Measurements from ENCODE around the gene NADSYN1. TPM values are rescaled to one million over a fixed set of nuclear protein-coding genes. Genes with fewer than 3 reads are reported as not detected.

NADSYN1 gene
- polyA plus RNA-seq, 1 donor from 2014 or later, result 66.9 TPM

- Histone ChIP-seq H3K27ac (ENCODE audit: low read length) (no peak overlapping the region), H3F3A (ENCODE audit: insufficient read depth, low read length, poor library complexity, severe bottlenecking) (no peaks in the 10 kb centered on the region), H3K9me3 (ENCODE audit: low read length) (no peaks in the 10 kb centered on the region), H3K4me2 (ENCODE audit: low read length) (no peak overlapping the region), H3K27me3 (ENCODE audit: insufficient read depth, low read depth, low read length) (no peaks in the 10 kb centered on the region), H3K36me3 (ENCODE audit: insufficient read depth, low read length) (no peaks in the 10 kb centered on the region), H3K9ac (ENCODE audit: low read length) (no peak overlapping the region), H2AFZ (ENCODE audit: low read depth, low read length) (no peak overlapping the region), H3K4me3 (ENCODE audit: low read length) (no peak overlapping the region), H4K20me1 (ENCODE audit: insufficient read depth) (no peaks in the 10 kb centered on the region), H3K79me2 (replicated peaks; ENCODE audit: insufficient read depth, low read length) (no peaks in the 10 kb centered on the region), H3K9me2 (ENCODE audit: insufficient read depth, low read length) (no peaks in the 10 kb centered on the region)
- TF ChIP-seq EZH2 (IDR thresholded peaks at IDR 0.05; ENCODE audit: borderline replicate concordance, insufficient read depth, low read length, poor library complexity, severe bottlenecking), result no peak
Observed at GRCh38 chr11:71406681-71407080, 46.3 kb upstream of the NADSYN1 start.

- no peak overlapping the region for H3K4me2 ChIP-seq (ENCODE audit: low read length)
Observed at GRCh38 chr11:71407356-71407755, 45.6 kb upstream of the NADSYN1 start.

DNA sequence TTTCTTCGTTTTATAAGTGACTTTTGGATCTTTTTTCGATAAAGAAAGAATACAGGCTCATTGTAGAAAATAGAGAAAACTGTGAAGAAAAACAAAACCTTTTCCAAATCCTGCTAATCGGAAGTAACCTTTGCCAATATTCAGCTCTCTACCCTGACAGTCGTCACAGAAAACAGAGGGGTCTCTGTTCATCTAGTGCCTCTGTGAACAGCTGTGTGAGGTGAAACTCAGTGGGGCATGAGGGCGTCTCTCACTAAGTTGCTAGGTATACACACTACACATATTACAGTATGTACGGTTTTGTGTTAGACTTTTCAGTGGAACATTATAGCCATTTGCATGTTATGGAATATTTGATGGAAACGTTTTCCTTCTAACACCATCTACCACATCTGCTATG, 44.2 kb upstream of the NADSYN1 start:
- no peaks in the 10 kb centered on the region for H4K20me1 ChIP-seq (ENCODE audit: insufficient read depth)
- H3K79me2 ChIP-seq (replicated peaks; ENCODE audit: insufficient read depth, low read length), result no peaks in the 10 kb centered on the region
- H3K9me2 ChIP-seq (ENCODE audit: insufficient read depth, low read length), result no peaks in the 10 kb centered on the region
- no peak overlapping the region for H3K4me2 ChIP-seq (ENCODE audit: low read length)
- no peak overlapping the region for H3K4me3 ChIP-seq (ENCODE audit: low read length)
- H3F3A ChIP-seq (ENCODE audit: insufficient read depth, low read length, poor library complexity, severe bottlenecking), result no peaks in the 10 kb centered on the region
- no peaks in the 10 kb centered on the region for H3K9me3 ChIP-seq (ENCODE audit: low read length)
- H3K36me3 ChIP-seq (ENCODE audit: insufficient read depth, low read length), result no peaks in the 10 kb centered on the region
- TF ChIP-seq MXI1 (conservative IDR thresholded peaks at IDR 0.05; ENCODE audit: poor library complexity, severe bottlenecking) (no peak), EP300 (conservative IDR thresholded peaks at IDR 0.05; ENCODE audit: poor library complexity, severe bottlenecking) (no peak), TAF1 (IDR thresholded peaks at IDR 0.05; ENCODE audit: low read depth) (no peak)
- TF ChIP-seq, protein P1, sequence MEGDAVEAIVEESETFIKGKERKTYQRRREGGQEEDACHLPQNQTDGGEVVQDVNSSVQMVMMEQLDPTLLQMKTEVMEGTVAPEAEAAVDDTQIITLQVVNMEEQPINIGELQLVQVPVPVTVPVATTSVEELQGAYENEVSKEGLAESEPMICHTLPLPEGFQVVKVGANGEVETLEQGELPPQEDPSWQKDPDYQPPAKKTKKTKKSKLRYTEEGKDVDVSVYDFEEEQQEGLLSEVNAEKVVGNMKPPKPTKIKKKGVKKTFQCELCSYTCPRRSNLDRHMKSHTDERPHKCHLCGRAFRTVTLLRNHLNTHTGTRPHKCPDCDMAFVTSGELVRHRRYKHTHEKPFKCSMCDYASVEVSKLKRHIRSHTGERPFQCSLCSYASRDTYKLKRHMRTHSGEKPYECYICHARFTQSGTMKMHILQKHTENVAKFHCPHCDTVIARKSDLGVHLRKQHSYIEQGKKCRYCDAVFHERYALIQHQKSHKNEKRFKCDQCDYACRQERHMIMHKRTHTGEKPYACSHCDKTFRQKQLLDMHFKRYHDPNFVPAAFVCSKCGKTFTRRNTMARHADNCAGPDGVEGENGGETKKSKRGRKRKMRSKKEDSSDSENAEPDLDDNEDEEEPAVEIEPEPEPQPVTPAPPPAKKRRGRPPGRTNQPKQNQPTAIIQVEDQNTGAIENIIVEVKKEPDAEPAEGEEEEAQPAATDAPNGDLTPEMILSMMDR (IDR thresholded peaks at IDR 0.05; ENCODE audit: poor library complexity, severe bottlenecking), result no peak
- no peak overlapping the region for H2AFZ ChIP-seq (ENCODE audit: low read depth, low read length)
- no peaks in the 10 kb centered on the region for H3K27me3 ChIP-seq (ENCODE audit: insufficient read depth, low read depth, low read length)
- no peak overlapping the region for H3K27ac ChIP-seq (ENCODE audit: low read length)
- no peak overlapping the region for H3K9ac ChIP-seq (ENCODE audit: low read length)

More at GRCh38 chr11:71407356-71407755, 45.6 kb upstream of the NADSYN1 start:
- no peak overlapping the region for H3K4me3 ChIP-seq (ENCODE audit: low read length)
- H3K27ac ChIP-seq (ENCODE audit: low read length), result no peak overlapping the region
- H3K9me3 ChIP-seq (ENCODE audit: low read length), result no peaks in the 10 kb centered on the region
- H2AFZ ChIP-seq (ENCODE audit: low read depth, low read length), result no peak overlapping the region
- H4K20me1 ChIP-seq (ENCODE audit: insufficient read depth), result no peaks in the 10 kb centered on the region
- TF ChIP-seq SMC3 (conservative IDR thresholded peaks at IDR 0.05; ENCODE audit: poor library complexity) (no peak), TAF1 (IDR thresholded peaks at IDR 0.05; ENCODE audit: low read depth) (no peak), EZH2 (IDR thresholded peaks at IDR 0.05; ENCODE audit: borderline replicate concordance, insufficient read depth, low read length, poor library complexity, severe bottlenecking) (no peak), MXI1 (conservative IDR thresholded peaks at IDR 0.05; ENCODE audit: poor library complexity, severe bottlenecking) (no peak), POLR2AphosphoS5 (IDR thresholded peaks at IDR 0.05) (no peak)
- TF ChIP-seq, protein P2, sequence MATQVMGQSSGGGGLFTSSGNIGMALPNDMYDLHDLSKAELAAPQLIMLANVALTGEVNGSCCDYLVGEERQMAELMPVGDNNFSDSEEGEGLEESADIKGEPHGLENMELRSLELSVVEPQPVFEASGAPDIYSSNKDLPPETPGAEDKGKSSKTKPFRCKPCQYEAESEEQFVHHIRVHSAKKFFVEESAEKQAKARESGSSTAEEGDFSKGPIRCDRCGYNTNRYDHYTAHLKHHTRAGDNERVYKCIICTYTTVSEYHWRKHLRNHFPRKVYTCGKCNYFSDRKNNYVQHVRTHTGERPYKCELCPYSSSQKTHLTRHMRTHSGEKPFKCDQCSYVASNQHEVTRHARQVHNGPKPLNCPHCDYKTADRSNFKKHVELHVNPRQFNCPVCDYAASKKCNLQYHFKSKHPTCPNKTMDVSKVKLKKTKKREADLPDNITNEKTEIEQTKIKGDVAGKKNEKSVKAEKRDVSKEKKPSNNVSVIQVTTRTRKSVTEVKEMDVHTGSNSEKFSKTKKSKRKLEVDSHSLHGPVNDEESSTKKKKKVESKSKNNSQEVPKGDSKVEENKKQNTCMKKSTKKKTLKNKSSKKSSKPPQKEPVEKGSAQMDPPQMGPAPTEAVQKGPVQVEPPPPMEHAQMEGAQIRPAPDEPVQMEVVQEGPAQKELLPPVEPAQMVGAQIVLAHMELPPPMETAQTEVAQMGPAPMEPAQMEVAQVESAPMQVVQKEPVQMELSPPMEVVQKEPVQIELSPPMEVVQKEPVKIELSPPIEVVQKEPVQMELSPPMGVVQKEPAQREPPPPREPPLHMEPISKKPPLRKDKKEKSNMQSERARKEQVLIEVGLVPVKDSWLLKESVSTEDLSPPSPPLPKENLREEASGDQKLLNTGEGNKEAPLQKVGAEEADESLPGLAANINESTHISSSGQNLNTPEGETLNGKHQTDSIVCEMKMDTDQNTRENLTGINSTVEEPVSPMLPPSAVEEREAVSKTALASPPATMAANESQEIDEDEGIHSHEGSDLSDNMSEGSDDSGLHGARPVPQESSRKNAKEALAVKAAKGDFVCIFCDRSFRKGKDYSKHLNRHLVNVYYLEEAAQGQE (IDR thresholded peaks at IDR 0.05; ENCODE audit: borderline replicate concordance), result no peak
- no peaks in the 10 kb centered on the region for H3K27me3 ChIP-seq (ENCODE audit: insufficient read depth, low read depth, low read length)
- no peaks in the 10 kb centered on the region for H3K36me3 ChIP-seq (ENCODE audit: insufficient read depth, low read length)
- H3K79me2 ChIP-seq (replicated peaks; ENCODE audit: insufficient read depth, low read length), result no peaks in the 10 kb centered on the region
- H3K9ac ChIP-seq (ENCODE audit: low read length), result no peak overlapping the region
- no peaks in the 10 kb centered on the region for H3K9me2 ChIP-seq (ENCODE audit: insufficient read depth, low read length)
- no peaks in the 10 kb centered on the region for H3F3A ChIP-seq (ENCODE audit: insufficient read depth, low read length, poor library complexity, severe bottlenecking)
